ENCODE measurements around the gene ACIN1.

DNA sequence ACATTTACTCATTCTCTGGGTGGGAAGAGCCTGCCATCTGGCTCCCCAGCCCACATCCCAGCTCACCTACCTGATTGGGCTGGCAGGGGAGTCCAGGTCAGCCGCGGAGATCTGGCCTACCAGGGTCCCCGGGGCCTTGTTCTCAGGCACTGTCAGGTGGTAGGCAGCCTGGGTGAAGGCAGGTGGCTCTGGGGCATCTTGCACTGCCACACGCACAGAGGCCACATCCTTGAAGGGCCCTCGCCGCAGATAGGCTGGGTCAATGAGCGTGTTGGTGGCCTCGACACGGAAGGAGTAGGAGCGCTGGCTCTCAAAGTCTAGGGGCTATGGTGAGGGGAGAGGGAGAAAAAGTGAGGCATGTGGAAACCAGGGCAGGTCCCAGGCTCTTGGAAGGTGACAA lies 41.5 kb downstream of the ACIN1 start:
- TF ChIP-seq EZH2 (IDR thresholded peaks at IDR 0.05; ENCODE audit: low read length) = no peak
- TF ChIP-seq, protein P1, sequence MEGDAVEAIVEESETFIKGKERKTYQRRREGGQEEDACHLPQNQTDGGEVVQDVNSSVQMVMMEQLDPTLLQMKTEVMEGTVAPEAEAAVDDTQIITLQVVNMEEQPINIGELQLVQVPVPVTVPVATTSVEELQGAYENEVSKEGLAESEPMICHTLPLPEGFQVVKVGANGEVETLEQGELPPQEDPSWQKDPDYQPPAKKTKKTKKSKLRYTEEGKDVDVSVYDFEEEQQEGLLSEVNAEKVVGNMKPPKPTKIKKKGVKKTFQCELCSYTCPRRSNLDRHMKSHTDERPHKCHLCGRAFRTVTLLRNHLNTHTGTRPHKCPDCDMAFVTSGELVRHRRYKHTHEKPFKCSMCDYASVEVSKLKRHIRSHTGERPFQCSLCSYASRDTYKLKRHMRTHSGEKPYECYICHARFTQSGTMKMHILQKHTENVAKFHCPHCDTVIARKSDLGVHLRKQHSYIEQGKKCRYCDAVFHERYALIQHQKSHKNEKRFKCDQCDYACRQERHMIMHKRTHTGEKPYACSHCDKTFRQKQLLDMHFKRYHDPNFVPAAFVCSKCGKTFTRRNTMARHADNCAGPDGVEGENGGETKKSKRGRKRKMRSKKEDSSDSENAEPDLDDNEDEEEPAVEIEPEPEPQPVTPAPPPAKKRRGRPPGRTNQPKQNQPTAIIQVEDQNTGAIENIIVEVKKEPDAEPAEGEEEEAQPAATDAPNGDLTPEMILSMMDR (optimal IDR thresholded peaks at IDR 0.05 in 1 of 3, IDR thresholded peaks at IDR 0.05 in 1 of 3, conservative IDR thresholded peaks at IDR 0.05 in 1 of 3; ENCODE audit: extremely low read depth in 1 of 3, insufficient read depth in 2 of 3, low read length in 3 of 3) = no peak

Data from keratinocyte (primary cell).